ENCODE measurements around the gene TPST2. TPM values are rescaled to one million over a fixed set of nuclear protein-coding genes. Genes with fewer than 3 reads are reported as not detected.

TPST2 gene
- total and polyA plus RNA-seq, 12 donors, result 15.7 to 167 (median 57.0) TPM

- Histone ChIP-seq H3K9me3 (replicated peaks in 1 of 3) (no peaks in the 10 kb centered on the region), H3K4me3 (no peak overlapping the region), H3K27me3 (no peaks in the 10 kb centered on the region), H3K4me1 (replicated peaks in 1 of 2) (peaks cover 6 to 12% of the 10 kb centered on the region in 2 donors), H3K36me3 (replicated peaks in 1 of 2) (peaks cover 0 to 97% of the 10 kb centered on the region in 2 donors), H3K27ac (peak overlapping the region in 1 of 5 donors; percentile 3)
- no peak for TF ChIP-seq POLR2A (IDR thresholded peaks at IDR 0.05)
- TF ChIP-seq CTCF (IDR thresholded peaks at IDR 0.05), result no peak
- no peak for DNase-seq
- intact Hi-C loops (cut with DNase I), result loop anchor here in 1 of 2 donors (5.0 kb wide), 1 partner anchor 93 kb away; no protein-coding TSS in a partner anchor
Measured at GRCh38 chr22:26494506-26494905, 95.4 kb downstream of the TPST2 start.

- Histone ChIP-seq H3K4me3 (no peak overlapping the region), H3K9me3 (replicated peaks in 1 of 3) (no peaks in the 10 kb centered on the region), H3K27me3 (no peaks in the 10 kb centered on the region), H3K27ac (peak overlapping the region in 1 of 5 donors; percentile 6), H3K36me3 (replicated peaks in 1 of 2) (peaks cover 0 to 96% of the 10 kb centered on the region in 2 donors), H3K4me1 (replicated peaks in 1 of 2) (peaks cover 6 to 12% of the 10 kb centered on the region in 2 donors)
- TF ChIP-seq POLR2A (IDR thresholded peaks at IDR 0.05) (no peak), CTCF (IDR thresholded peaks at IDR 0.05) (no peak)
- intact Hi-C loops (cut with DNase I), result loop anchor here in 1 of 2 donors (5.0 kb wide), 1 partner anchor 95 kb away; no protein-coding TSS in a partner anchor
- no peak for DNase-seq
- 84 to 93% (median 92%) methylated on average over 4 to 9 of the region's 9 CpGs for WGBS, 4 donors
Measured at GRCh38 chr22:26492220-26492619, 97.7 kb downstream of the TPST2 start.

DNA sequence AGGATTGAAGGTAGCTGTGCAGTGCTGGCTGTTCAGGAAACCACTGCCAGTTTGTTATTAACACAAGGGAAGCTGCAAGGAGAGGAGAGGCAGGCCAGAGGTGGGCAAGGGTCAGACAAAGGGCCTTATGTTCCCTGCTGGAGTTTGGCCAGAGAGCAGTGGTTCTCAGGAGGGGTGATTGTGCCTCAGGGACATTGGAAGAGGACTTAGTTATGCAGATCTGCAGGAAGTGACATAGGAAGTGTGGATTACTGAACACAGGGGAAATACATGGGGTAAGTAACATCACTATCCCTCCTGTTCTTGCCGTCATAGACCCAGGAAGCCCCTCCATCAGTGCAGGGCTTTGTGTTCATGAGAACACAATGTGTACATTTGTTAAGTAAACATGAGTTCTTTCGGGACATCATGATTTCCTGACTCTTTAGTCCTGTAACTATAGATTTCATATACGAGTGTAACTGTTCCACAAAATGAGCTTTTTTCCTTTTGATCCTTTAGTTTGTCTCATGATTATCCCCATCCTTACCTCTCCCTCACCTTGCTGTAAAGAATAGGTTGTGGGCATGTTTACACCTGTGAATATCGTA, 100.4 kb downstream of the TPST2 start:
- Histone ChIP-seq H3K9me3 (replicated peaks in 1 of 3) (no peaks in the 10 kb centered on the region), H3K27ac (no peak overlapping the region), H3K36me3 (replicated peaks in 1 of 2) (peaks cover 0 to 70% of the 10 kb centered on the region in 2 donors), H3K27me3 (no peaks in the 10 kb centered on the region), H3K4me3 (no peak overlapping the region), H3K4me1 (replicated peaks in 1 of 2) (peaks cover 12 to 23% of the 10 kb centered on the region in 2 donors)
- 83 to 89% (median 84%) methylated on average over 4 of the region's 4 CpGs for WGBS, 4 donors
- no peak for DNase-seq
- TF ChIP-seq CTCF (IDR thresholded peaks at IDR 0.05) (no peak), POLR2A (IDR thresholded peaks at IDR 0.05) (no peak)
- intact Hi-C loops (cut with DNase I), result loop anchor here in 1 of 2 donors (5.0 kb wide), 1 partner anchor 98 kb away; no protein-coding TSS in a partner anchor

GRCh38 chr22:26487996-26488395, 101.9 kb downstream of the TPST2 start:
- Histone ChIP-seq H3K27ac (no peak overlapping the region), H3K9me3 (replicated peaks in 1 of 3) (no peaks in the 10 kb centered on the region), H3K4me3 (no peak overlapping the region), H3K27me3 (no peaks in the 10 kb centered on the region), H3K4me1 (replicated peaks in 1 of 2) (peaks cover 10 to 21% of the 10 kb centered on the region in 2 donors), H3K36me3 (replicated peaks in 1 of 2) (peaks cover 0 to 54% of the 10 kb centered on the region in 2 donors)
- TF ChIP-seq CTCF (IDR thresholded peaks at IDR 0.05), result no peak
- no peak for TF ChIP-seq POLR2A (IDR thresholded peaks at IDR 0.05)
- intact Hi-C loops (cut with DNase I), result no loop called here
- WGBS, 4 donors, result 0 to 53% (median 39%) methylated on average over 1 to 3 of the region's 3 CpGs
- DNase-seq, result no peak

Data from adrenal gland (tissue), 12 donors.